ENCODE results near the gene SPATS2. TPM values are rescaled to one million over a fixed set of nuclear protein-coding genes. Genes with fewer than 3 reads are reported as not detected.

Gene SPATS2
- total and polyA plus RNA-seq, 2 of the 4 experiments (the other 2 are of a cell fraction) = 50.6 to 63.3 TPM

GRCh38 chr12:49397000-49397399 is 29.7 kb downstream of the SPATS2 start:
- Histone ChIP-seq H2AK9ac (replicated peaks; ENCODE audit: low read depth, low read length, poor library complexity) (no peak overlapping the region), H3K4me3 (ENCODE audit: insufficient read depth, low read depth, low read length) (no peak overlapping the region), H2AK5ac (ENCODE audit: low read depth, low read length) (no peak overlapping the region), H3K14ac (replicated peaks; ENCODE audit: low read depth, low read length) (0 out of 2 replicates have a peak overlapping the region, but pooled peaks have one; percentile 8), H3K79me1 (ENCODE audit: low read depth in 1 of 2, low read length in 2 of 2) (peaks cover 39 to 78% of the 10 kb centered on the region in 2 experiments), H3K23ac (ENCODE audit: low read depth, low read length) (no peak overlapping the region), H2BK15ac (ENCODE audit: low read depth, low read length) (no peak overlapping the region), H2BK20ac (ENCODE audit: low read depth, low read length) (no peak overlapping the region), H2BK120ac (ENCODE audit: low read depth, low read length) (no peak overlapping the region), H3K27ac (ENCODE audit: insufficient read depth, low read length) (no peak overlapping the region), H3K36me3 (ENCODE audit: control insufficient read depth, insufficient read depth, low read length) (no peaks in the 10 kb centered on the region), H4K91ac (ENCODE audit: insufficient read depth, low read depth, low read length) (no peak overlapping the region), H3K27me3 (ENCODE audit: control insufficient read depth, insufficient read depth, low read length) (no peaks in the 10 kb centered on the region), H4K5ac (ENCODE audit: low read depth, low read length) (no peak overlapping the region), H2AFZ (replicated peaks; ENCODE audit: low read length, poor library complexity) (no peak overlapping the region), H4K8ac (ENCODE audit: low read depth in 2 of 2, low read length in 2 of 2) (no peak overlapping the region), H3K18ac (ENCODE audit: low read depth, low read length) (no peak overlapping the region), H2BK5ac (ENCODE audit: low read depth, low read length, poor library complexity, severe bottlenecking) (no peak overlapping the region), H3K9ac (ENCODE audit: low read depth, low read length) (no peak overlapping the region), H3K4ac (ENCODE audit: low read depth, low read length) (no peak overlapping the region), H3K9me3 (ENCODE audit: control insufficient read depth, insufficient read depth, low read length) (no peaks in the 10 kb centered on the region), H3K9me1 (ENCODE audit: insufficient read depth, low read length) (peaks cover 4% of the 10 kb centered on the region), H4K20me1 (ENCODE audit: insufficient read depth, low read length) (peaks cover 63% of the 10 kb centered on the region), H3K56ac (ENCODE audit: extremely low read depth, insufficient read depth, low read length) (no peak overlapping the region), H3K4me2 (ENCODE audit: low read depth, low read length) (no peak overlapping the region), H3K4me1 (ENCODE audit: control insufficient read depth, insufficient read depth, low read length) (peaks cover 3% of the 10 kb centered on the region; the same call in 1 of the 2 replicates)
- CTCF ChIA-PET = no interaction called here
- 83% methylated on average over 1 of the region's 1 CpG; no CpG with 5 or more reads in 1 of the 2 experiments for WGBS, 2 experiments (ENCODE audit: extremely low coverage in 2 of 2, insufficient read length in 1 of 2)
- dilution Hi-C loops (cut with HindIII; ENCODE audit: low sequenced_read_pairs, unreplicated experiment) (no loop called here), intact Hi-C loops (cut with micrococcal nuclease) (loop anchor here (10.0 kb wide), 1 partner anchor 88 kb away; no protein-coding TSS in a partner anchor), in situ Hi-C loops (cut with MboI; ENCODE audit: low sequenced_read_pairs) (no loop called here)
- TF ChIP-seq MAZ (IDR thresholded peaks at IDR 0.05; ENCODE audit: borderline replicate concordance, low read depth, low read length) (no peak), CEBPB (IDR thresholded peaks at IDR 0.05; ENCODE audit: low read depth, low read length) (no peak), SMC3 (IDR thresholded peaks at IDR 0.05; ENCODE audit: low read depth, low read length) (no peak), USF2 (IDR thresholded peaks at IDR 0.05; ENCODE audit: low read depth, low read length) (no peak), RCOR1 (IDR thresholded peaks at IDR 0.05; ENCODE audit: insufficient replicate concordance, low read length) (no peak), CTCF (conservative IDR thresholded peaks at IDR 0.05; ENCODE audit: low read depth, low read length) (no peak), MAFK (IDR thresholded peaks at IDR 0.05; ENCODE audit: low read depth, low read length) (no peak), CHD1 (IDR thresholded peaks at IDR 0.05; ENCODE audit: low read depth, low read length) (no peak), RAD21 (IDR thresholded peaks at IDR 0.05; ENCODE audit: low read length) (no peak), ELK1 (IDR thresholded peaks at IDR 0.05; ENCODE audit: borderline replicate concordance, low read depth, low read length) (no peak), NFE2L2 (IDR thresholded peaks at IDR 0.05; ENCODE audit: low read depth, low read length) (no peak), POLR2A (IDR thresholded peaks at IDR 0.05; ENCODE audit: low read depth, low read length) (no peak), BHLHE40 (IDR thresholded peaks at IDR 0.05; ENCODE audit: low read depth, low read length) (no peak), RFX5 (IDR thresholded peaks at IDR 0.05; ENCODE audit: low read depth, low read length) (no peak), MXI1 (IDR thresholded peaks at IDR 0.05; ENCODE audit: borderline replicate concordance, low read depth, low read length) (no peak)
- no peak for DNase-seq
- no TSS peak for BruUV-seq (replicated peaks)
- POLR2A ChIA-PET (ENCODE audit: unreplicated experiment) = no interaction called here
- no peak for ATAC-seq (ENCODE audit: low read depth)

Data from IMR-90 (cell line).